Measurements from ENCODE around the gene SKP1. TPM values are rescaled to one million over a fixed set of nuclear protein-coding genes. Genes with fewer than 3 reads are reported as not detected.

The SKP1 gene
- total RNA-seq, 1 experiment from 2014 or later, result 411 TPM

DNA sequence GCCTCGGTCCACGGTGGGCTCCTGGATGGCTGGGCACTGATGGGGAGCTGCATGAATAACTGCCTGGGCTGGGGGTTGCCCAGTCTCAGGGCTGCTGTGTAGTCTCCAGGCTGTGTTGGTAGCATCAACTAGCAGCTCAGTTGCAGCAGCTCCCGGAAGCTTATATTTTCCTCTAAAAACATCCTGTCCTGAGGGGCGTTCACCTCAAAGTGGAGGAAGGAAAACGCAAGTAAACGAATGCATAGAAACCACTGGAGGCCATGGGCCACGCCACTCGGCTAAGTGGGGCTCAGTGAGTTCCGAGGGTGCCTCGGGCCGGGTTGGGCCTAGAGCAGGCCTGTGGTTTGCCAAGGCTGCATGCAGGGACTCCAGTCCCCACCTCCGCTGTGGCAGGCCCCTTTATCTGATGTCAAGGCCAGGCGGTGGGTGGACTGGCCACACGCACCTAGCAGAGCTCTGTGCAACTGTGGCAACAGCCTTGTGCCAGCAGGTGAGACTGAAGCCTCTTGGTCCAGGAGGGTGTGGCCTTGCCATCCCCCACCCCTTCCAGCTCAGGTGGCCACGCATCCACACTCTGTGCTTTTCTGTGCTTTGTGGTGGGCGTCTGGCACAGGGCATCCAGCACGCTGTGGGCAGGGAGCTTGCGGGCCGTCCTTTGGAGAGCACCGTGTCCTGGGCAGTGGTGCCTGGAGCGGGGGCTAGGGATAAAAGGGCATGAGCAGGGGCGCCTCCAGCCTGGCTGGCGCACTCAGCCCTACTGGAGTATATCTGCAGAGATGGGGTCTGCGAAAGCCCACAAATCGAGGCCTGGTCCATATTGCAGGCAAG is 47.1 kb downstream of the SKP1 start:
- H3K27ac Mint-ChIP-seq (ENCODE audit: unreplicated experiment), result no peak overlapping the region
- TF ChIP-seq, protein P1, sequence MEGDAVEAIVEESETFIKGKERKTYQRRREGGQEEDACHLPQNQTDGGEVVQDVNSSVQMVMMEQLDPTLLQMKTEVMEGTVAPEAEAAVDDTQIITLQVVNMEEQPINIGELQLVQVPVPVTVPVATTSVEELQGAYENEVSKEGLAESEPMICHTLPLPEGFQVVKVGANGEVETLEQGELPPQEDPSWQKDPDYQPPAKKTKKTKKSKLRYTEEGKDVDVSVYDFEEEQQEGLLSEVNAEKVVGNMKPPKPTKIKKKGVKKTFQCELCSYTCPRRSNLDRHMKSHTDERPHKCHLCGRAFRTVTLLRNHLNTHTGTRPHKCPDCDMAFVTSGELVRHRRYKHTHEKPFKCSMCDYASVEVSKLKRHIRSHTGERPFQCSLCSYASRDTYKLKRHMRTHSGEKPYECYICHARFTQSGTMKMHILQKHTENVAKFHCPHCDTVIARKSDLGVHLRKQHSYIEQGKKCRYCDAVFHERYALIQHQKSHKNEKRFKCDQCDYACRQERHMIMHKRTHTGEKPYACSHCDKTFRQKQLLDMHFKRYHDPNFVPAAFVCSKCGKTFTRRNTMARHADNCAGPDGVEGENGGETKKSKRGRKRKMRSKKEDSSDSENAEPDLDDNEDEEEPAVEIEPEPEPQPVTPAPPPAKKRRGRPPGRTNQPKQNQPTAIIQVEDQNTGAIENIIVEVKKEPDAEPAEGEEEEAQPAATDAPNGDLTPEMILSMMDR (IDR thresholded peaks at IDR 0.05; ENCODE audit: unreplicated experiment), result no peak
- peaks cover 36% of the 10 kb centered on the region for H3K36me3 Mint-ChIP-seq (ENCODE audit: insufficient read depth, unreplicated experiment)
- BruUV-seq (replicated peaks), result no TSS peak
- no peaks in the 10 kb centered on the region for H3K27me3 Mint-ChIP-seq (ENCODE audit: unreplicated experiment)
- no peak overlapping the region for H3K4me3 Mint-ChIP-seq (ENCODE audit: low read depth, unreplicated experiment)
- CTCF ChIA-PET, result interaction anchor here (0.6 to 1.2 kb wide), 3 partner anchors 11 to 49 kb away, joined by 3 to 7 read pairs (median 6); no protein-coding TSS in a partner anchor
- DNase-seq, result no peak
- H3K4me1 Mint-ChIP-seq (ENCODE audit: low read depth, unreplicated experiment), result peaks cover 12% of the 10 kb centered on the region
- intact Hi-C loops (cut with micrococcal nuclease; ENCODE audit: unreplicated experiment), result no loop called here
- H3K9me3 Mint-ChIP-seq (ENCODE audit: low read depth, unreplicated experiment), result no peaks in the 10 kb centered on the region

DNA sequence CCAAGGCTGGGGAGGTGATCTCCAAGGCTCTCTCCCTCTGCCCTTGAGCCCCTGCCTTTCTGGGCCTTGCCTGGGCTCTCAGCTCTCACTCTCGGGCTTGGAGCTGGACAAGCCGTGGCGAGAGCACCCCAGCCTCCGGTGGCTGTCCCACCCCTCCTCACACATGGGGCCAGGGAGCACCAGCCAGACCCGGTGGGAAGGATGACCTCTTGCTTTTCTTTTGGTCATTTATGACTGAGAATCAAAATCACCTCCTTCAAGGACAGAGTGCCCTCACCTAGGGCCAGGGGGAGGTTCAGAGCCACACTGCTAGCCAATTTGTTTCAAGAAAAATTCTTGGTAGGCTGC is 48.1 kb downstream of the SKP1 start:
- H3K27me3 Mint-ChIP-seq (ENCODE audit: unreplicated experiment), result no peaks in the 10 kb centered on the region
- no peak overlapping the region for H3K4me3 Mint-ChIP-seq (ENCODE audit: low read depth, unreplicated experiment)
- CTCF ChIA-PET, result no interaction called here
- DNase-seq, result no peak
- BruUV-seq (replicated peaks), result no TSS peak
- TF ChIP-seq, protein P1 (IDR thresholded peaks at IDR 0.05; ENCODE audit: unreplicated experiment), result no peak
- peaks cover 36% of the 10 kb centered on the region for H3K36me3 Mint-ChIP-seq (ENCODE audit: insufficient read depth, unreplicated experiment)
- intact Hi-C loops (cut with micrococcal nuclease; ENCODE audit: unreplicated experiment), result no loop called here
- peaks cover 12% of the 10 kb centered on the region for H3K4me1 Mint-ChIP-seq (ENCODE audit: low read depth, unreplicated experiment)
- H3K9me3 Mint-ChIP-seq (ENCODE audit: low read depth, unreplicated experiment), result no peaks in the 10 kb centered on the region
- no peak overlapping the region for H3K27ac Mint-ChIP-seq (ENCODE audit: unreplicated experiment)

DNA sequence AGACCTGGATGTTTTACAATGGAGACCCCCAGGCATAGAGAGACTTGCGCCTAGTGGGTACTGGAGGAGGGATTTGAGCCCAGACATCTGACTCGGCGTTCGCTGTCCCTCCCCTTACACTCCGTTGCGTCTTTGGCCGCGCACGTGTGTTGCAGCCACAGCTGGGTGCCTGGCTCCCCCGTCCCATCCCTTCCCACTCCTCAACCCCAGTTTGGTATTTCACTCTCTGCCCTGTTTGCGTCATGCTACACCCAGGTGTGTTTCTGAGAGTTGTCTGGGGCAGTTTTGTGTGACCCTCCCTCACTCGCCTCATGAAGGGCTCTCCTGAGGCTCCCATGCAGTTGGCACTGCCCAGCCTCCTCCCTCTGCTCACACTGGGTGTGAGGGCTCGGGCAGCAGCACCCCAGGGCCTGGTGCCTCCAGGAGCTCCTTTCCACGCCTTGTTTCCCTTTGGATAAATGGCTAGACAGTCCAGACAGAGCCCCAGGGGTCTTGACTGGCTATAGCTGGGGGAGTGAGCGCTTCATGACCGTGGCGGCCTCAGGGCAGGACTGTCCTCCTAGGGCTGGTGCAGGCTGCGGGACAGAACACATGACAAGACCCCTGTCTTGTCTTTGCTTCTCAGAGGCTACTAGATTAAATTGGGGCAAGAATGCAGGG is 48.6 kb downstream of the SKP1 start:
- H3K36me3 Mint-ChIP-seq (ENCODE audit: insufficient read depth, unreplicated experiment), result peaks cover 41% of the 10 kb centered on the region
- no peaks in the 10 kb centered on the region for H3K27me3 Mint-ChIP-seq (ENCODE audit: unreplicated experiment)
- H3K9me3 Mint-ChIP-seq (ENCODE audit: low read depth, unreplicated experiment), result no peaks in the 10 kb centered on the region
- peaks cover 12% of the 10 kb centered on the region for H3K4me1 Mint-ChIP-seq (ENCODE audit: low read depth, unreplicated experiment)
- CTCF ChIA-PET, result interaction anchor here (4.4 kb wide), 1 partner anchor 12 kb away, joined by 13 read pairs; no protein-coding TSS in a partner anchor
- intact Hi-C loops (cut with micrococcal nuclease; ENCODE audit: unreplicated experiment), result no loop called here
- BruUV-seq (replicated peaks), result no TSS peak
- TF ChIP-seq, protein P1 (IDR thresholded peaks at IDR 0.05; ENCODE audit: unreplicated experiment), result no peak
- no peak for DNase-seq
- no peak overlapping the region for H3K4me3 Mint-ChIP-seq (ENCODE audit: low read depth, unreplicated experiment)
- no peak overlapping the region for H3K27ac Mint-ChIP-seq (ENCODE audit: unreplicated experiment)

DNA sequence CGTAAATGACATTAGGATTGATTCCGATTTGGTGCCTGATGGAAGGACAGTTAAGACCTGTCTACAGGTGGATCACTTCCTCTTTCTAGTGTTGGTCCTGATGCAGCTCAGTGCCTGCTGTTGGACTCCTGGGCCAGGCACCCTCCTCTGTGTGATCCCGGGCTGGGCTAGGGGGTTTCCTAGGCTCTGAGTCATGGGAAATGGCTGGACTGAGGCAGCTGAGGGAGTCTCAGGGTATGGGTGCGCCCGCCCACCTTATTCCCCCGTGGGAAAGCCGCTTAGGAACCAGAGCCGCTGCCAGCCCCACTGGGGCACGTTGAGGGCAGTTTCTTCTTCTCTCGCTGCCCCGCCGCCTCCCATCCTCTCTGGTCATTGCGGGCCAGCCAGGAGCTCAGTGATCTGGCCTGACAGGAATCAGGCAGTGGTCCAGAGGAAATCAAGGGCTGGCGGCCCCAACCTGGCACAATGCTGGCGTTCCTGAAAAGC is 49.3 kb downstream of the SKP1 start:
- Mint-ChIP-seq H3K9me3 (ENCODE audit: low read depth, unreplicated experiment) (no peaks in the 10 kb centered on the region), H3K4me1 (ENCODE audit: low read depth, unreplicated experiment) (peaks cover 12% of the 10 kb centered on the region), H3K36me3 (ENCODE audit: insufficient read depth, unreplicated experiment) (peaks cover 43% of the 10 kb centered on the region), H3K4me3 (ENCODE audit: low read depth, unreplicated experiment) (no peak overlapping the region), H3K27me3 (ENCODE audit: unreplicated experiment) (no peaks in the 10 kb centered on the region), H3K27ac (ENCODE audit: unreplicated experiment) (no peak overlapping the region)
- DNase-seq, result no peak
- TF ChIP-seq, protein P1 (IDR thresholded peaks at IDR 0.05; ENCODE audit: unreplicated experiment), result no peak
- intact Hi-C loops (cut with micrococcal nuclease; ENCODE audit: unreplicated experiment), result no loop called here
- no TSS peak for BruUV-seq (replicated peaks)
- CTCF ChIA-PET, result interaction anchor here (0.5 to 4.4 kb wide), 2 partner anchors 13 to 176 kb away, joined by 4 to 13 read pairs; no protein-coding TSS in a partner anchor

Data from Calu3 (cell line).